H1 (cell line): ENCODE measurements around the gene MYL9. TPM values are rescaled to one million over a fixed set of nuclear protein-coding genes. Genes with fewer than 3 reads are reported as not detected.

Experiments used
- CTCF ChIA-PET: fragments of 300-600 bp; sonication (Branson Sonifier 250); formaldehyde crosslinking; loops from one replicate; lab custom pipeline; 2021; ENCODE audit not compliant: partially characterized antibody; lab: Charles Lee
- POLR2A ChIA-PET: fragments of 300-600 bp; sonication (Branson Sonifier 250); formaldehyde crosslinking; loops from one replicate; lab custom pipeline; 2021; ENCODE audit warnings: inconsistent platforms; ENCODE audit not compliant: partially characterized antibody; lab: Charles Lee
- DNase-seq, 2 experiments: peaks; one replicate each; pipeline versions ENCODE4 v3.0.0 to v3.0.0-alpha.2; 2010 to 2022; ENCODE audit warnings: low spot score in 2 of 2, low read depth in 1 of 2, mixed read lengths in 1 of 2
- FAIRE-seq: peaks from 2 replicates; lab custom pipeline; 2011; peaks lifted over from hg19 to GRCh38; lab: Jason Lieb, UNC
- H2AFZ ChIP-seq: 2 replicates; pipeline ENCODE4 v1.8.1; 2012; ENCODE audit warnings: low read length, inconsistent platforms
- H2AK5ac ChIP-seq: 2 replicates; pipeline ENCODE4 v1.6.1; 2013; ENCODE audit warnings: low read depth, low read length
- H2BK120ac ChIP-seq: replicated peaks from 2 replicates; pipeline ENCODE3; 2013; ENCODE audit warnings: low read depth, low read length, inconsistent platforms
- H2BK12ac ChIP-seq: 2 replicates; pipeline ENCODE4 v1.6.1; 2013; ENCODE audit warnings: low read depth, low read length
- H2BK15ac ChIP-seq: 2 replicates; pipeline ENCODE4 v1.6.1; 2013; ENCODE audit warnings: low read length
- H2BK20ac ChIP-seq: 2 replicates; pipeline ENCODE4 v1.6.1; 2013; ENCODE audit warnings: low read length
- H2BK5ac ChIP-seq: 2 replicates; pipeline ENCODE4 v1.6.1; 2013; ENCODE audit warnings: low read depth, low read length
- H3K14ac ChIP-seq: 2 replicates; pipeline ENCODE4 v1.6.1; 2013; ENCODE audit warnings: inconsistent platforms; ENCODE audit not compliant: insufficient read length
- H3K18ac ChIP-seq: 2 replicates; pipeline ENCODE4 v1.6.1; 2013; ENCODE audit warnings: low read length; ENCODE audit errors: extremely low read depth
- H3K23ac ChIP-seq: 2 replicates; pipeline ENCODE4 v1.6.1; 2013; ENCODE audit warnings: inconsistent platforms; ENCODE audit not compliant: insufficient read length
- H3K23me2 ChIP-seq: 2 replicates; pipeline ENCODE4 v1.6.1; 2013; ENCODE audit warnings: low read depth, low read length
- H3K27ac ChIP-seq: 2 replicates; pipeline ENCODE4 v1.6.1; 2011; ENCODE audit warnings: low read depth, low read length, inconsistent platforms
- H3K27me3 ChIP-seq, 4 experiments: replicated peaks in 1 of 4; 1 replicate in 1 of 4; 2 replicates in 3 of 4; pipeline versions ENCODE4 v1.6.1 to v1.8.1; 2011 to 2013; ENCODE audit warnings: low read length in 3 of 4, mild to moderate bottlenecking in 3 of 4, inconsistent platforms in 2 of 4, mixed read lengths in 2 of 4, moderate library complexity in 1 of 4; ENCODE audit not compliant: control insufficient read depth in 3 of 4, insufficient read depth in 3 of 4; ENCODE audit errors: extremely low read depth in 1 of 4
- H3K36me3 ChIP-seq, 4 experiments: 2 replicates each; pipeline versions ENCODE4 v1.6.1 to v1.8.1; 2011 to 2013; ENCODE audit warnings: mild to moderate bottlenecking in 4 of 4, low read length in 3 of 4, moderate library complexity in 2 of 4, control low read depth in 1 of 4, inconsistent platforms in 1 of 4; ENCODE audit not compliant: insufficient read depth in 4 of 4, control insufficient read depth in 2 of 4
- H3K4ac ChIP-seq: replicated peaks from 2 replicates; pipeline ENCODE3; 2013; ENCODE audit warnings: low read length, low read depth, mixed read lengths, inconsistent platforms; ENCODE audit not compliant: insufficient read length
- H3K4me1 ChIP-seq, 4 experiments: replicated peaks in 1 of 4; 1 replicate in 1 of 4; 2 replicates in 3 of 4; pipeline versions ENCODE4 v1.6.1 to v1.8.1; 2011 to 2013; ENCODE audit warnings: low read length in 3 of 4, inconsistent platforms in 2 of 4, mixed read lengths in 1 of 4; ENCODE audit not compliant: insufficient read depth in 4 of 4, control insufficient read depth in 3 of 4
- H3K4me2 ChIP-seq, 2 experiments: 2 replicates each; pipeline versions ENCODE4 v1.6.1 to v1.8.1; 2011 to 2013; ENCODE audit warnings: low read depth in 2 of 2, low read length in 2 of 2, control low read depth in 1 of 2, inconsistent platforms in 1 of 2, mild to moderate bottlenecking in 1 of 2; ENCODE audit not compliant: insufficient read depth in 1 of 2
- H3K4me3 ChIP-seq, 4 experiments: fragments of 200-600, 300-600 bp in 1 of 4; sonication (generic), shearing (Covaris generic), sonication (Bioruptor Twin) in 1 of 4; 2 replicates each; pipeline versions ENCODE4 v1.5.1 to v1.8.1; 2011 to 2016; ENCODE audit warnings: low read length in 4 of 4, low read depth in 3 of 4, control low read depth in 2 of 4, inconsistent platforms in 2 of 4, mild to moderate bottlenecking in 2 of 4, mixed read lengths in 1 of 4, moderate library complexity in 1 of 4; ENCODE audit not compliant: insufficient read depth in 2 of 4; ENCODE audit errors: extremely low read depth in 1 of 4
- H3K56ac ChIP-seq: replicated peaks from 2 replicates; pipeline ENCODE3; 2013; ENCODE audit warnings: low read depth, mild to moderate bottlenecking, mixed read lengths, low read length, inconsistent platforms; ENCODE audit not compliant: insufficient read length
- H3K79me1 ChIP-seq: 2 replicates; pipeline ENCODE4 v1.6.1; 2013; ENCODE audit warnings: low read depth, low read length, control low read depth
- H3K79me2 ChIP-seq, 2 experiments: 2 replicates each; pipeline versions ENCODE4 v1.6.1 to v1.8.1; 2012 to 2013; ENCODE audit warnings: low read length in 2 of 2, mild to moderate bottlenecking in 2 of 2, inconsistent platforms in 1 of 2; ENCODE audit not compliant: insufficient read depth in 2 of 2, control insufficient read depth in 1 of 2
- H3K9ac ChIP-seq, 4 experiments: replicated peaks in 1 of 4; 1 replicate in 1 of 4; 2 replicates in 3 of 4; pipeline versions ENCODE4 v1.6.1 to v1.8.1; 2011 to 2013; ENCODE audit warnings: low read depth in 3 of 4, low read length in 3 of 4, control low read depth in 2 of 4, mild to moderate bottlenecking in 2 of 4, moderate library complexity in 2 of 4, inconsistent platforms in 1 of 4; ENCODE audit errors: extremely low read depth in 1 of 4
- H3K9me3 ChIP-seq, 2 experiments: 2 replicates each; pipeline versions ENCODE4 v1.6.1 to v1.8.1; 2012 to 2013; ENCODE audit warnings: mild to moderate bottlenecking in 2 of 2, moderate library complexity in 2 of 2, control low read depth in 1 of 2, inconsistent platforms in 1 of 2, low read depth in 1 of 2, low read length in 1 of 2, mixed read lengths in 1 of 2; ENCODE audit not compliant: insufficient read depth in 2 of 2
- H4K20me1 ChIP-seq, 2 experiments: replicated peaks in 1 of 2; 2 replicates each; pipeline versions ENCODE3 to v1.8.1; 2011 to 2013; ENCODE audit warnings: inconsistent platforms in 2 of 2, low read length in 2 of 2, mild to moderate bottlenecking in 1 of 2; ENCODE audit not compliant: insufficient read depth in 2 of 2, control insufficient read depth in 1 of 2
- H4K5ac ChIP-seq: 2 replicates; pipeline ENCODE4 v1.6.1; 2013; ENCODE audit warnings: low read length, low read depth, mixed read lengths, inconsistent platforms; ENCODE audit not compliant: insufficient read length
- H4K8ac ChIP-seq: 2 replicates; pipeline ENCODE4 v1.8.0; 2013; ENCODE audit warnings: mild to moderate bottlenecking, moderate library complexity, low read length, inconsistent platforms; ENCODE audit not compliant: insufficient read depth; ENCODE audit errors: extremely low read depth
- H4K91ac ChIP-seq: replicated peaks from 2 replicates; pipeline ENCODE3; 2013; ENCODE audit warnings: low read length, mixed read lengths, inconsistent platforms; ENCODE audit not compliant: insufficient read length
- KDM1A ChIP-seq: fragments of 200-600, 300-600 bp; sonication (generic); IDR thresholded peaks from 2 replicates; pipeline ENCODE4 v1.7.1; 2016; ENCODE audit warnings: mild to moderate bottlenecking, low read length, borderline replicate concordance
- POU5F1 ChIP-seq: IDR thresholded peaks from 2 replicates; pipeline ENCODE4 v1.6.1; 2011; ENCODE audit warnings: low read depth, mild to moderate bottlenecking, low read length, moderate library complexity
- WGBS, 2 experiments: shearing (Covaris generic) in 1 of 2; methylation state at CpG; one replicate each; pipeline versions ENCODE4 v1.1.6 to v1.1.7; 2013 to 2015; ENCODE audit warnings: low lambda C conversion rate in 2 of 2, mixed read lengths in 2 of 2, inconsistent platforms in 1 of 2, low coverage in 1 of 2, missing lambda C conversion rate in 1 of 2; ENCODE audit not compliant: insufficient replicate concordance in 2 of 2, insufficient coverage in 1 of 2, insufficient read length in 1 of 2; ENCODE audit errors: extremely low coverage in 1 of 2, missing lambda C conversion rate in 1 of 2; 5-methylcytosine and 5-hydroxymethylcytosine counted together
- polyA plus RNA-seq, 7 experiments: library from polyadenylated mRNA; depleted of rRNA in 3 of 7; stranded (reverse) in 5 of 7; unstranded in 2 of 7; fragments of >200 nt in 5 of 7; fragments of 200-250 nt in 2 of 7; gene quantifications; 1 replicate in 5 of 7; 2 replicates in 1 of 7; 4 replicates in 1 of 7; pipeline versions ENCODE4 v1.2.1 to v1.2.3, GENCODE V29; 2011 to 2013; ENCODE audit warnings: missing spikeins in 2 of 7, mixed read lengths in 2 of 7
- total RNA-seq: library from RNA; stranded (reverse); fragmentation: NEBNext Ultra II Directional; extraction: Animal tissue kit (Norgen Biotek cat#: 25700); gene quantifications from 2 replicates; pipeline ENCODE4 v1.2.1, GENCODE V29; 2021

MYL9 gene
- total and polyA plus RNA-seq, 2 of the 8 experiments (the other 6 are each of a cell fraction or from before 2014, with no cell fraction given) = 26.8 to 193 TPM

DNA sequence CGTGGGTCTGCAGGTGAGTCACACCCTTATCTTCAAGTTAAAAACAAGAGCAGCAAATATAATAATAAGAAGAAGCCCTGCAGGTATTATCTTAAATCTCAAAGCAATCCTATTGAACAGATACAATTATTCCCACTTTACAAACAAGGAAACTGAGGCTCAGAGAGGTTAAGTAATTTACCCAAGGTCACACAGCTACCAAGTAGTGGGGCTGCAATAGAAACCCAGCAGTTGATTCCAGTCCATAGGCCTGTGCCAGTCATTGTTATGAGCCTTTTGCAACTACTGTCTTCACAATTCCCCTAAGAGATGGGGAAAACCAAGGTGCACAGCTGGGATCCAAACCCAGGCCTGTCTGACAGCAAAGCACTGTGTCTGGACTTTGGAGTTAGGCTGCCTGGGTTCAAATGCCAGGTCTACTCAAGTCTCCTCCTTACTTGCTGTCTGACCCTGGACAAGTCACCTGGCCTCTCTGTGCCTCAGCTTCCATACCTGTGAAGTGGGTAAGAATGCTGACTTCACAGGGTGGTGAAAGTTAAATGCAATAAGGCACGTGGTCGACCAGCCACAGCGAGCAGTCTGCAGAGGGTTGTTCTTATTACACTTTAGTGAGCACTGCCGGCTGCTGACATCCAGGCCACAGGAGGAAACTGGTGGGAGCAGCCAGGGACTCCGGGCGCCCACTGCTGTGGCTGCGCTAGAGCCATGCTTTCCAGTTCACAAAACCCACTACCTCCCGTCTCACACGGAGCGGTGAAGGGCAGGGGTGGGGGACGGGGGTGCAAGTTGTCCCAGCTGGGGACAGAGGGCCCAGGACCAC lies 6.1 kb downstream of the MYL9 start:
- Histone ChIP-seq H2BK12ac (0 out of 2 replicates have a peak overlapping the region, but pooled peaks have one; percentile 75), H3K27me3 (no peaks in the 10 kb centered on the region), H4K5ac (no peak overlapping the region), H3K27ac (no peak overlapping the region), H2BK15ac (no peak overlapping the region), H3K4me1 (peaks cover 0 to 10% (median 6%) of the 10 kb centered on the region in 4 experiments; a peak in 6 of 7 replicates), H3K9me3 (no peaks in the 10 kb centered on the region), H3K79me2 (peaks cover 0 to 20% of the 10 kb centered on the region in 2 experiments; a peak in 1 of 4 replicates), H3K79me1 (peaks cover 9% of the 10 kb centered on the region), H2BK5ac (no peak overlapping the region), H2AFZ (no peak overlapping the region), H4K91ac (no peak overlapping the region), H3K9ac (no peak overlapping the region; a peak in 1 of 7 replicates), H3K18ac (no peak overlapping the region), H3K4me3 (no peak overlapping the region), H4K8ac (no peak overlapping the region), H2BK20ac (no peak overlapping the region), H3K4me2 (no peak overlapping the region), H3K23ac (no peak overlapping the region), H2BK120ac (no peak overlapping the region), H3K4ac (no peak overlapping the region), H3K14ac (no peak overlapping the region), H3K56ac (no peak overlapping the region), H3K23me2 (no peaks in the 10 kb centered on the region), H3K36me3 (peaks cover 0 to 2% (median 0%) of the 10 kb centered on the region in 4 experiments; a peak in 3 of 8 replicates), H2AK5ac (peak overlapping the region; percentile 65; the same call in 1 of the 2 replicates), H4K20me1 (peaks cover 6 to 14% of the 10 kb centered on the region in 2 experiments)
- no peak for FAIRE-seq
- no peak for DNase-seq
- POLR2A ChIA-PET = interaction anchor here (0.8 to 2.4 kb wide), 6 partner anchors 15 to 59 kb away, joined by 3 to 10 read pairs (median 3); partner anchors contain the start of genes RAB5IF and TGIF2
- CTCF ChIA-PET = interaction anchor here (1.0 to 3.4 kb wide), 20 partner anchors 8 to 345 kb away, joined by 3 to 19 read pairs (median 4); partner anchors contain the start of gene RAB5IF
- TF ChIP-seq POU5F1 (no peak), KDM1A (peak; percentile 83; the same call in 1 of the 2 replicates)
- WGBS, 2 experiments = 88% methylated on average over 12 of the region's 12 CpGs; no CpG with 5 or more reads in 1 of the 2 experiments
